Gastroesophageal sphincter (tissue), 3 donors: ENCODE data around the gene CEACAM1.

Source experiments
- EP300 ChIP-seq: sonication (generic); formaldehyde crosslinking; IDR thresholded peaks from one replicate; pipeline ENCODE4 v1.6.1; 2017; ENCODE audit warnings: antibody characterized with exemption, mild to moderate bottlenecking
- POLR2A ChIP-seq, 2 donors: fragments of 450-650 bp; IDR thresholded peaks; one replicate each; pipeline ENCODE4 v1.6.1; 2017; ENCODE audit warnings: antibody characterized with exemption in 2 of 2, mild to moderate bottlenecking in 2 of 2, moderate library complexity in 1 of 2
- POLR2AphosphoS5 ChIP-seq: sonication (generic); formaldehyde crosslinking; IDR thresholded peaks from one replicate; pipeline ENCODE4 v1.6.1; 2017; ENCODE audit warnings: antibody characterized with exemption
- TF ChIP-seq, protein P1 (sequence below), 4 experiments: fragments of 200-600 bp in 2 of 4; fragments of 450-650 bp in 2 of 4; sonication (generic) in 1 of 4; IDR thresholded peaks; one replicate each; pipeline ENCODE4 v1.5.1; 2017 to 2019; ENCODE audit warnings: antibody characterized with exemption in 4 of 4, mild to moderate bottlenecking in 2 of 4, moderate library complexity in 2 of 4

DNA sequence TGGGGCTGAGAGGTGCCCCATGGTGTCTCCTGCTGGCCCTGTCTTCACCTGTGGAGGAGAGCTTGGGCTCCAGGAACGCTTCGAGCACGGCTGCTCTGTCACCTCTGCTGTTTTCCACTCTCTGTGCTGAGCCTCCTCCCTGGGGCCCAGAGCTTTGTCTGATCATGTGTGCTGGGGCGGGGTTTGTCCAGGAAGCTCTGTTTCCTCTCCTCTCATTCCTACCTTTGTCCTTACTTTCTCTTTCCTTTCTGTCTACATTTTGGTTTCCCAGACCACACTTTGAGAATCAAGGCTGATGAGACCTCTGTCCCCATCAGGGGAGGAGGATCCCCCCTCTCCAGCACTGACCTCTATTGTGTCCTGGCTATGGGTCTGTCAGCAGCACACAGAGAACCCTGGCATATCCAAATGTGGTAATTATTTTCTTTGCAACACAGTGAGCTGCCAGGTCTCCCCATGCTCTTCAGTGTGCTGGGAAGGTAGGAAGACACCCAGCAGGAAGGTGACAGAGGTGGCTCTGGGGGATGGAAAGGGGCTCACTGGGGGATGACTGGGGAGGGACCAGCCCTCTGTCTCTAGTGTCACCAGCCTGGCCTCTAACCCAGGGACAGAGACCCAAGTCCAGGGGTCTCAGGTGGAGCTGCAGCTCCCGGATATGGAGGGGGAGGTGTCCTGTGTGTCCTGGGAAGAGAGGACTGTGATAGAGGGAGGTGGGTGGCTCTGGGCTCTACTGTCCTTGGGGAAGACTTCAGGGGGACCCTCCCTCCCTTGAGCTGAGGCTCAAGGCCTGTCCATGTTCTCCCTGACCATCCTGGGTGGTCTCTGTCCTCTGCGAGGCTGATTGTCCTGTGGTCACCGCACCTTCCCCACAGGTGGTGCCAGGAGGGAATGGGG is at the start of gene CEACAM1:
- TF ChIP-seq, protein P1, sequence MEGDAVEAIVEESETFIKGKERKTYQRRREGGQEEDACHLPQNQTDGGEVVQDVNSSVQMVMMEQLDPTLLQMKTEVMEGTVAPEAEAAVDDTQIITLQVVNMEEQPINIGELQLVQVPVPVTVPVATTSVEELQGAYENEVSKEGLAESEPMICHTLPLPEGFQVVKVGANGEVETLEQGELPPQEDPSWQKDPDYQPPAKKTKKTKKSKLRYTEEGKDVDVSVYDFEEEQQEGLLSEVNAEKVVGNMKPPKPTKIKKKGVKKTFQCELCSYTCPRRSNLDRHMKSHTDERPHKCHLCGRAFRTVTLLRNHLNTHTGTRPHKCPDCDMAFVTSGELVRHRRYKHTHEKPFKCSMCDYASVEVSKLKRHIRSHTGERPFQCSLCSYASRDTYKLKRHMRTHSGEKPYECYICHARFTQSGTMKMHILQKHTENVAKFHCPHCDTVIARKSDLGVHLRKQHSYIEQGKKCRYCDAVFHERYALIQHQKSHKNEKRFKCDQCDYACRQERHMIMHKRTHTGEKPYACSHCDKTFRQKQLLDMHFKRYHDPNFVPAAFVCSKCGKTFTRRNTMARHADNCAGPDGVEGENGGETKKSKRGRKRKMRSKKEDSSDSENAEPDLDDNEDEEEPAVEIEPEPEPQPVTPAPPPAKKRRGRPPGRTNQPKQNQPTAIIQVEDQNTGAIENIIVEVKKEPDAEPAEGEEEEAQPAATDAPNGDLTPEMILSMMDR (IDR thresholded peaks at IDR 0.05): no peak
- no peak for TF ChIP-seq POLR2AphosphoS5
- no peak for TF ChIP-seq EP300
- no peak for TF ChIP-seq POLR2A (IDR thresholded peaks at IDR 0.05)
